ENCODE data around the gene LMNA. TPM values are rescaled to one million over a fixed set of nuclear protein-coding genes. Genes with fewer than 3 reads are reported as not detected.
A peak's percentile ranks its signal among the peaks of the same experiment; 100 is the strongest.

LMNA gene
- total and polyA plus RNA-seq, 7 donors: 108 to 241 (median 187) TPM

GRCh38 chr1:156090138-156090839, 24.2 kb upstream of the LMNA start:
- Histone ChIP-seq H3K36me3 (no peaks in the 10 kb centered on the region), H3K27ac (peak overlapping the region in 1 of 4 donors; percentile 9), H3K4me1 (peaks cover 0 to 14% (median 5%) of the 10 kb centered on the region in 4 donors), H3K27me3 (no peaks in the 10 kb centered on the region), H3K4me3 (no peak overlapping the region), H3K9me3 (no peaks in the 10 kb centered on the region)
- whole genome bisulfite sequencing, 2 donors: 33 to 36% methylated on average over 5 of the region's 5 CpGs
- intact Hi-C loops (cut with DNase I): loop anchor here (1.0 kb wide), 1 partner anchor 135 kb away; no protein-coding TSS in a partner anchor
- TF ChIP-seq CTCF (IDR thresholded peaks at IDR 0.05) (no peak), POLR2A (IDR thresholded peaks at IDR 0.05) (no peak), EP300 (IDR thresholded peaks at IDR 0.05) (no peak), POLR2AphosphoS5 (IDR thresholded peaks at IDR 0.05) (no peak)
- DNase-seq: no peak

GRCh38 chr1:156090840-156091188, 23.7 kb upstream of the LMNA start:
- Histone ChIP-seq H3K9me3 (no peaks in the 10 kb centered on the region), H3K4me3 (no peak overlapping the region), H3K36me3 (no peaks in the 10 kb centered on the region), H3K27ac (peak overlapping the region in 1 of 4 donors; percentile 9), H3K4me1 (peaks cover 0 to 15% (median 5%) of the 10 kb centered on the region in 4 donors), H3K27me3 (no peaks in the 10 kb centered on the region)
- TF ChIP-seq CTCF (IDR thresholded peaks at IDR 0.05) (peak; percentile 69 to 87 (median 84)), EP300 (IDR thresholded peaks at IDR 0.05) (no peak), POLR2A (IDR thresholded peaks at IDR 0.05) (no peak)
- WGBS, 2 donors: 35 to 42% methylated on average over 14 of the region's 14 CpGs
- DNase-seq: peak; percentile 93
- intact Hi-C loops (cut with DNase I): loop anchor here (1.0 kb wide), 1 partner anchor 134 kb away; no protein-coding TSS in a partner anchor

GRCh38 chr1:156091610-156092009, 22.9 kb upstream of the LMNA start:
- TF ChIP-seq POLR2A (IDR thresholded peaks at IDR 0.05): no peak
- no peak for TF ChIP-seq EP300 (IDR thresholded peaks at IDR 0.05)
- TF ChIP-seq POLR2AphosphoS5 (IDR thresholded peaks at IDR 0.05): no peak
- TF ChIP-seq CTCF (IDR thresholded peaks at IDR 0.05): no peak
- H3K4me1 ChIP-seq: peaks cover 0 to 16% (median 6%) of the 10 kb centered on the region in 4 donors
- DNase-seq: no peak
- no peak overlapping the region for H3K27ac ChIP-seq
- no peak overlapping the region for H3K4me3 ChIP-seq
- no peaks in the 10 kb centered on the region for H3K9me3 ChIP-seq
- no peaks in the 10 kb centered on the region for H3K36me3 ChIP-seq
- intact Hi-C loops (cut with DNase I): no loop called here
- no peaks in the 10 kb centered on the region for H3K27me3 ChIP-seq
- WGBS, 2 donors: 79 to 84% methylated on average over 2 of the region's 2 CpGs

- Histone ChIP-seq H3K9me3 (no peaks in the 10 kb centered on the region), H3K27me3 (no peaks in the 10 kb centered on the region), H3K36me3 (no peaks in the 10 kb centered on the region), H3K27ac (peak overlapping the region; percentile 64 to 84 (median 75)), H3K4me3 (no peak overlapping the region), H3K4me1 (peaks cover 0 to 32% (median 14%) of the 10 kb centered on the region in 4 donors)
- intact Hi-C loops (cut with DNase I): loop anchor here (1.0 kb wide), 1 partner anchor 34 kb away; no protein-coding TSS in a partner anchor
- no peak for DNase-seq
- WGBS, 2 donors: 82 to 83% methylated on average over 3 of the region's 3 CpGs
- TF ChIP-seq POLR2AphosphoS5 (IDR thresholded peaks at IDR 0.05): no peak
- TF ChIP-seq POLR2A (IDR thresholded peaks at IDR 0.05): no peak
- no peak for TF ChIP-seq EP300 (IDR thresholded peaks at IDR 0.05)
- TF ChIP-seq CTCF (IDR thresholded peaks at IDR 0.05): no peak
Observed at GRCh38 chr1:156095906-156096508, 18.5 kb upstream of the LMNA start.

All from sigmoid colon (tissue), 7 donors.